ENCODE data around the gene DHCR7. TPM values are rescaled to one million over a fixed set of nuclear protein-coding genes. Genes with fewer than 3 reads are reported as not detected.

DHCR7 gene
- total and polyA plus RNA-seq, 2 donors from 2014 or later = 17.8 to 35.2 TPM

- no peak for TF ChIP-seq CTCF (IDR thresholded peaks at IDR 0.05; ENCODE audit: borderline replicate concordance, extremely low read depth, insufficient read depth)
- H3K4me1 ChIP-seq (ENCODE audit: control insufficient read depth in 2 of 3, insufficient read depth in 2 of 3, low read depth in 1 of 3, low read length in 3 of 3) = no peaks in the 10 kb centered on the region
- no peaks in the 10 kb centered on the region for H3K27me3 ChIP-seq (ENCODE audit: control insufficient read depth, insufficient read depth, low read length)
- no peak overlapping the region for H3K9ac ChIP-seq (ENCODE audit: low read length in 3 of 3)
- FAIRE-seq = no peak
- H3K4me3 ChIP-seq (ENCODE audit: low read length in 3 of 3) = no peak overlapping the region
- DNase-seq = no peak
- H3K36me3 ChIP-seq (ENCODE audit: control insufficient read depth in 2 of 3, insufficient read depth in 3 of 3, low read length in 3 of 3) = peaks cover 0 to 12% (median 4%) of the 10 kb centered on the region in 3 donors
- no peak overlapping the region for H3K27ac ChIP-seq (ENCODE audit: low read depth in 2 of 2, low read length in 2 of 2)
- intact Hi-C loops (cut with DNase I) = no loop called here
- H3K9me3 ChIP-seq (ENCODE audit: control insufficient read depth in 2 of 3, insufficient read depth in 1 of 3, low read length in 3 of 3) = no peaks in the 10 kb centered on the region
These were observed 10.8 kb downstream of the DHCR7 start for GRCh38 chr11:71437399-71437798.

DNA sequence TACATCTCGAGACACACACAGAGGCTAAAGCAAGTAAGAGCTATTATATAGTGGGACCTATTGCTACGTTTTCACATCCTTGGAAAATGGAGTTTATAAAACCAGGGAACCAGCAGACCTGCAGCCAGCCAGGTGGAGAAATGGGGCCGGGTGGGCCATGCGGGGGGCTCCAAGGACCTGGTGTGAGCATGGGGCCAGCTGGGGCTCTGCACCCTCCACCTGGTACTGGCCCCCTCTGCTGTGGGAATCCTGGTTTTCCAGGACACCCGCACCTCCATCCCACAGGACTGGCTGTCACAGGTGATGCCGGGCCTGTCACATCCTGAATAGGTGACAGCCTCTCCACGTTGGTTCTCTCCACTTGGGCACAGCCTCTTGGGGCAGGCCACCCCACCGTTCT lies 11.3 kb downstream of the DHCR7 start:
- H3K4me1 ChIP-seq (ENCODE audit: control insufficient read depth in 2 of 3, insufficient read depth in 2 of 3, low read depth in 1 of 3, low read length in 3 of 3) = no peaks in the 10 kb centered on the region
- H3K27ac ChIP-seq (ENCODE audit: low read depth in 2 of 2, low read length in 2 of 2) = no peak overlapping the region
- H3K9me3 ChIP-seq (ENCODE audit: control insufficient read depth in 2 of 3, insufficient read depth in 1 of 3, low read length in 3 of 3) = no peaks in the 10 kb centered on the region
- H3K4me3 ChIP-seq (ENCODE audit: low read length in 3 of 3) = no peak overlapping the region
- DNase-seq (no peak), FAIRE-seq (no peak)
- H3K27me3 ChIP-seq (ENCODE audit: control insufficient read depth, insufficient read depth, low read length) = no peaks in the 10 kb centered on the region
- peaks cover 0 to 12% (median 4%) of the 10 kb centered on the region in 3 donors for H3K36me3 ChIP-seq (ENCODE audit: control insufficient read depth in 2 of 3, insufficient read depth in 3 of 3, low read length in 3 of 3)
- no peak for TF ChIP-seq CTCF (IDR thresholded peaks at IDR 0.05; ENCODE audit: borderline replicate concordance, extremely low read depth, insufficient read depth)
- H3K9ac ChIP-seq (ENCODE audit: low read length in 3 of 3) = no peak overlapping the region
- intact Hi-C loops (cut with DNase I) = no loop called here

DNA sequence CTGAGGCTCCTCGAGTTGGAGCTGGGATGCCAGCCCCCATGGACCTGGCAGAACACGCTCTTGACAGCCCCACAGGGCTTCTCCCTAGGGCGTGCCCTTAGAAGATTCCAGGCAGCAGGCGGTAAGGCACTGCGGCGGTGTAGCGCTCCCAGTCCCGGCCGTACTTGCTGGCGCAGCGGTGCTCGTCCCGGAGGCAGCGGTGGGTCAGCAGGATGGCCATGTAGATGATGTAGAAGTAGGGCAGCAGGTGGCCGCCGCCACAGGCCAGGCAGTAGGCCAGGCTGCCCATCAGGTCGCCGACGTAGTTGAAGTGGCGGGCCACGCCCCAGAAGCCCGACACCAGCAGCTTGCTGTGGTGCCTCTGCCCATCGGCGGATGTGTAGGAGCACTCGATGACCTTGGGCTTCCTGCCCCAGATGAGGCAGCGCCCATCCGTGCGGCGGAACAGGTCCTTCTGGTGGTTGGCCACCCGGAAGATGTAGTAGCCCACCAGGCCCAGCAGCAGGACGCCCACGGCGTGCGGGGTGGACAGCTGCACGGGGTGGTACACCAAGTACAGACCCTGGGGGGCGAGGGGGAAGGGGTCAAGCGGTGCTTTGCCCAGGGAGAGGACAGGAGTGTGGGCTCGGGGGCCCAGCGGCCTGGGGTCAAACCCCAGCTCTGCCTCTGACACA lies 12.8 kb downstream of the DHCR7 start:
- H3K36me3 ChIP-seq (ENCODE audit: control insufficient read depth in 2 of 3, insufficient read depth in 3 of 3, low read length in 3 of 3) = peaks cover 0 to 12% (median 0%) of the 10 kb centered on the region in 3 donors
- no peaks in the 10 kb centered on the region for H3K27me3 ChIP-seq (ENCODE audit: control insufficient read depth, insufficient read depth, low read length)
- H3K27ac ChIP-seq (ENCODE audit: low read depth in 2 of 2, low read length in 2 of 2) = no peak overlapping the region
- no peak for FAIRE-seq
- TF ChIP-seq CTCF (IDR thresholded peaks at IDR 0.05; ENCODE audit: borderline replicate concordance, extremely low read depth, insufficient read depth) = no peak
- H3K9me3 ChIP-seq (ENCODE audit: control insufficient read depth in 2 of 3, insufficient read depth in 1 of 3, low read length in 3 of 3) = no peaks in the 10 kb centered on the region
- DNase-seq = no peak
- intact Hi-C loops (cut with DNase I) = no loop called here
- no peak overlapping the region for H3K4me3 ChIP-seq (ENCODE audit: low read length in 3 of 3)
- H3K4me1 ChIP-seq (ENCODE audit: control insufficient read depth in 2 of 3, insufficient read depth in 2 of 3, low read depth in 1 of 3, low read length in 3 of 3) = no peaks in the 10 kb centered on the region
- no peak overlapping the region for H3K9ac ChIP-seq (ENCODE audit: low read length in 3 of 3)
